Hepatocyte (in vitro differentiated cells): ENCODE measurements around the gene GMDS. TPM values are rescaled to one million over a fixed set of nuclear protein-coding genes. Genes with fewer than 3 reads are reported as not detected.
A peak's percentile ranks its signal among the peaks of the same experiment; 100 is the strongest.

Source experiments
- DNase-seq: peaks from one replicate; pipeline ENCODE4 v3.0.0-alpha.2; 2016; ENCODE audit warnings: low spot score
- H2AFZ ChIP-seq: fragments of 200-600 bp; sonication (generic); 2 replicates; pipeline ENCODE4 v1.6.0; 2016; ENCODE audit warnings: antibody characterized with exemption, mild to moderate bottlenecking
- H3K27ac ChIP-seq: fragments of 200-600 bp; sonication (generic); 2 replicates; pipeline ENCODE4 v1.5.1; 2016; ENCODE audit warnings: mild to moderate bottlenecking
- H3K27me3 ChIP-seq: fragments of 200-600 bp; sonication (generic); 2 replicates; pipeline ENCODE4 v1.6.1; 2016
- H3K36me3 ChIP-seq: fragments of 200-600 bp; sonication (generic); replicated peaks from 2 replicates; pipeline ENCODE4 v1.5.1; 2016; ENCODE audit warnings: low read depth; ENCODE audit not compliant: insufficient read depth
- H3K4me1 ChIP-seq: fragments of 200-600 bp; sonication (generic); 2 replicates; pipeline ENCODE4 v1.5.1; 2016; ENCODE audit warnings: mild to moderate bottlenecking, moderate library complexity; ENCODE audit not compliant: insufficient read depth
- H3K4me2 ChIP-seq: fragments of 200-600 bp; sonication (generic); 2 replicates; pipeline ENCODE4 v1.6.0; 2016
- H3K4me3 ChIP-seq: fragments of 200-600 bp; sonication (generic); 2 replicates; pipeline ENCODE4 v1.5.1; 2016; ENCODE audit warnings: mild to moderate bottlenecking
- H3K79me2 ChIP-seq: fragments of 200-600 bp; sonication (generic); 2 replicates; pipeline ENCODE4 v1.6.0; 2017; ENCODE audit warnings: mild to moderate bottlenecking
- H3K9me2 ChIP-seq: fragments of 200-600 bp; sonication (generic); replicated peaks from 2 replicates; pipeline ENCODE4 v1.6.0; 2017; ENCODE audit warnings: mild to moderate bottlenecking; ENCODE audit not compliant: insufficient read depth
- H3K9me3 ChIP-seq: fragments of 200-600 bp; sonication (generic); 2 replicates; pipeline ENCODE4 v1.5.1; 2016; ENCODE audit warnings: low read depth, mild to moderate bottlenecking
- H4K20me1 ChIP-seq: fragments of 200-600 bp; sonication (generic); 2 replicates; pipeline ENCODE4 v1.6.0; 2016; ENCODE audit warnings: mild to moderate bottlenecking; ENCODE audit not compliant: insufficient read depth, poor library complexity, severe bottlenecking
- EZH2 ChIP-seq: fragments of 200-600 bp; sonication (generic); IDR thresholded peaks from 2 replicates; pipeline ENCODE4 v1.6.1; 2016; ENCODE audit warnings: antibody characterized with exemption, mild to moderate bottlenecking, borderline replicate concordance
- EZH2phosphoT487 ChIP-seq: fragments of 200-600 bp; sonication (generic); IDR thresholded peaks from one replicate; pipeline ENCODE4 v1.6.1; 2018; ENCODE audit warnings: antibody characterized with exemption, mild to moderate bottlenecking, low read depth, moderate library complexity; ENCODE audit not compliant: unreplicated experiment, severe bottlenecking
- WGBS: methylation state at CpG from one replicate; pipeline ENCODE4 v1.1.6; 2016; ENCODE audit warnings: low lambda C conversion rate; ENCODE audit errors: missing lambda C conversion rate; 5-methylcytosine and 5-hydroxymethylcytosine counted together
- polyA plus RNA-seq: library from polyadenylated mRNA; unstranded; fragments of >200 nt; fragmentation: Nextera tagmentation; extraction: Ambion mirVana; gene quantifications from 2 replicates; pipeline ENCODE4 v1.2.1, GENCODE V29; 2016
- total RNA-seq: library from RNA; depleted of rRNA; stranded (reverse); fragments of >200 nt; gene quantifications from 2 replicates; pipeline ENCODE4 v1.2.3, GENCODE V29; 2014
- TF ChIP-seq, protein P1 (sequence below): fragments of 200-600 bp; sonication (generic); IDR thresholded peaks from 2 replicates; pipeline ENCODE4 v1.5.1; 2016; ENCODE audit warnings: antibody characterized with exemption, mild to moderate bottlenecking; ENCODE audit not compliant: poor library complexity

The GMDS gene
- total and polyA plus RNA-seq, 2 experiments from 2014 or later: 20.7 to 32.6 TPM

DNA sequence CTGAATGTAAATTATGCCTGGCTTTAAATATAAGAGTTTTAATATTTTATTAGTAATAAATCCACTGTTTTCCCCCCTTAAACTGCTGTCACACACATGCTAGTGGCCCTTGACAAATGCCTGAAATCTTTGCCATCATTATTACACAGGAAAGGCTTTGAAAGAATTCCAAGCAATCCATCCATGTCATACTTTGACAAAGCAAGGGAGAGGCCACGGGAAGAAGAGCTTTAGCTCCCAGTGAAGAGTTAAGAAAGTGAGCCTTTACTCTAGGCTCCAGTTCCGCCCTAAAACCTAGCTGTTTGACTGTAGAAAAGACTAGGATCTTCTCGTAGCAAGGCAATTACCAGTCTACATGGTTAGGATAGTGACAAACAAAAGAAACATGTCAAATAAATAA, 147.9 kb downstream of the GMDS start:
- 77% methylated on average over 3 of the region's 3 CpGs for WGBS
- no peak overlapping the region for H2AFZ ChIP-seq
- no peaks in the 10 kb centered on the region for H4K20me1 ChIP-seq
- no peaks in the 10 kb centered on the region for H3K36me3 ChIP-seq
- no peaks in the 10 kb centered on the region for H3K9me2 ChIP-seq
- H3K27me3 ChIP-seq: no peaks in the 10 kb centered on the region
- no peak for TF ChIP-seq EZH2
- TF ChIP-seq, protein P1, sequence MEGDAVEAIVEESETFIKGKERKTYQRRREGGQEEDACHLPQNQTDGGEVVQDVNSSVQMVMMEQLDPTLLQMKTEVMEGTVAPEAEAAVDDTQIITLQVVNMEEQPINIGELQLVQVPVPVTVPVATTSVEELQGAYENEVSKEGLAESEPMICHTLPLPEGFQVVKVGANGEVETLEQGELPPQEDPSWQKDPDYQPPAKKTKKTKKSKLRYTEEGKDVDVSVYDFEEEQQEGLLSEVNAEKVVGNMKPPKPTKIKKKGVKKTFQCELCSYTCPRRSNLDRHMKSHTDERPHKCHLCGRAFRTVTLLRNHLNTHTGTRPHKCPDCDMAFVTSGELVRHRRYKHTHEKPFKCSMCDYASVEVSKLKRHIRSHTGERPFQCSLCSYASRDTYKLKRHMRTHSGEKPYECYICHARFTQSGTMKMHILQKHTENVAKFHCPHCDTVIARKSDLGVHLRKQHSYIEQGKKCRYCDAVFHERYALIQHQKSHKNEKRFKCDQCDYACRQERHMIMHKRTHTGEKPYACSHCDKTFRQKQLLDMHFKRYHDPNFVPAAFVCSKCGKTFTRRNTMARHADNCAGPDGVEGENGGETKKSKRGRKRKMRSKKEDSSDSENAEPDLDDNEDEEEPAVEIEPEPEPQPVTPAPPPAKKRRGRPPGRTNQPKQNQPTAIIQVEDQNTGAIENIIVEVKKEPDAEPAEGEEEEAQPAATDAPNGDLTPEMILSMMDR: no peak
- TF ChIP-seq EZH2phosphoT487: no peak
- H3K27ac ChIP-seq: no peak overlapping the region
- H3K4me3 ChIP-seq: no peak overlapping the region
- H3K4me2 ChIP-seq: no peak overlapping the region
- H3K79me2 ChIP-seq: no peaks in the 10 kb centered on the region
- no peaks in the 10 kb centered on the region for H3K4me1 ChIP-seq
- no peak for DNase-seq
- H3K9me3 ChIP-seq: no peaks in the 10 kb centered on the region

DNA sequence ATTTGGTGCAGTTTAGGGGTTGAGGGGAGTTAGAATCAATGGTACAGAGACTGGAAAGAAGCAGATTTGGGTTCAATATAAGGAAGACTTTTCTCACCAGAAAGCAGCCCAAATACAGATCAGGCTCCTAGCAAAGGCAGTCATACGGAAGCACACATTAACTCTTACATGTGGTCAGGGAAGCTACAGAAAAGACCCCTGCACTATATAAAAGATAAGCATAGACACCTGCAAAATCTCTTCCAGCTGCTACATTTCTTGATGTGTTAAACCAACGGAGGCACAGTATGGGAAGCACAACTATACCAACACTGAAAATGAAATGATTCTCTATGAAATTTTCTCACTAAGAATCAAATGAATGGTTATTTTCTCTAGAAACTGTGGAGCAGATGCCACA, 150.8 kb downstream of the GMDS start:
- 89% methylated on average over 2 of the region's 2 CpGs for WGBS
- no peaks in the 10 kb centered on the region for H3K79me2 ChIP-seq
- no peaks in the 10 kb centered on the region for H3K27me3 ChIP-seq
- TF ChIP-seq, protein P1: no peak
- no peak for TF ChIP-seq EZH2
- TF ChIP-seq EZH2phosphoT487: no peak
- DNase-seq: no peak
- no peaks in the 10 kb centered on the region for H4K20me1 ChIP-seq
- no peaks in the 10 kb centered on the region for H3K36me3 ChIP-seq
- no peaks in the 10 kb centered on the region for H3K9me2 ChIP-seq
- H3K4me3 ChIP-seq: no peak overlapping the region
- H3K4me2 ChIP-seq: no peak overlapping the region
- no peaks in the 10 kb centered on the region for H3K4me1 ChIP-seq
- no peaks in the 10 kb centered on the region for H3K9me3 ChIP-seq
- H2AFZ ChIP-seq: no peak overlapping the region
- H3K27ac ChIP-seq: no peak overlapping the region

DNA sequence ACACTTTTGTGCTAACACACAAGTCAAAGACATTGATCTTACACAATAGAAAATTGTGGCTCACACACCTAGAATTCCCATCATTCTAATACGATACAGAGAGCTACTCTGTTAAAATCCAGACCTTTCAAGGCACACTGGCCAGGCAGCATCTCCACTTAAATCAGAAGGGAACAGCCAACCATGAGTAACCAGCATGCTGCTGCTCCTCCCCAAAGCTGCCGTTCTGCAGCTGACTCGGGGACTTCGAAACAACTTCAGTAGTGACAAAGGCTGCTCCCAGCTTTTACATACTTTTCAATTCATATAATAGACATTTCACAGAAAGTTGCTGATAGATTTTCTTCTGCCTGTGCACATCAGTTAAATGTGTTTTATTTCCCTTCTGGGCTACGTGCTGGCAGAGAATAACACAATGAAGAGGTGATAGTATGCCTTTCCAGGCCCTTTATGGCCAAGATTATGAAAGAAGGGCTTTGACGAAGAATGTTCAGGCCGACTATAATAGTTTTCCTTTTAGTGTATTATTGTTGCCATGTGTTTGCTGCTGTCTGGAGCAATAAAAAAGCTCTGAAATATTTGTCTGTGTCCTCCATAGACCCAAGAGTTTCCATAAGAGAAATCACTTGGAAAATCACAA, 159.0 kb downstream of the GMDS start:
- TF ChIP-seq, protein P1: no peak
- TF ChIP-seq EZH2phosphoT487 (no peak), EZH2 (no peak)
- Histone ChIP-seq H3K4me2 (peak overlapping the region; percentile 43), H4K20me1 (no peaks in the 10 kb centered on the region), H3K27ac (no peak overlapping the region), H3K27me3 (no peaks in the 10 kb centered on the region), H2AFZ (no peak overlapping the region), H3K9me2 (no peaks in the 10 kb centered on the region), H3K79me2 (no peaks in the 10 kb centered on the region), H3K9me3 (no peaks in the 10 kb centered on the region), H3K4me1 (no peaks in the 10 kb centered on the region), H3K4me3 (no peak overlapping the region), H3K36me3 (no peaks in the 10 kb centered on the region)
- 56% methylated on average over 7 of the region's 7 CpGs for WGBS
- DNase-seq: no peak

DNA sequence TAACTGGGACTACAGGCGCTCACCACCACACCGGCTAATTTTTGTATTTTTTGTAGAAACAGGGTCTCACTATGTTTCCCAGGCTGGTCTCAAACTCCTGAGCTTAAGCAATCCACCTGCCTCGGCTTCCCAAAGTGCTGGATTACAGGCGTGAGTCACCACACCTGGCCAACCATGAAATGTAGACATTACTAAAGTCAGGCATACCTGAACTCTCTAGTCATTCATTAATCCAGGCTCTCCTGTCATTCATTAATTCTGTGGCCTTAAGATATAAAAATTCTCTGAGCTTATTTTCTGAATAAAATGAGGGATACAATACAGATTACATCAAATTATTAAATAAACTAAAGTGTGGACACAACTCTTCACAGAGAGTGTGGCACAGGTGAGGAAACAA, 159.7 kb downstream of the GMDS start:
- DNase-seq: no peak
- Histone ChIP-seq H3K36me3 (no peaks in the 10 kb centered on the region), H3K4me1 (no peaks in the 10 kb centered on the region), H3K9me3 (no peaks in the 10 kb centered on the region), H4K20me1 (no peaks in the 10 kb centered on the region), H3K27ac (no peak overlapping the region), H2AFZ (no peak overlapping the region), H3K9me2 (no peaks in the 10 kb centered on the region), H3K4me3 (no peak overlapping the region), H3K27me3 (no peaks in the 10 kb centered on the region), H3K4me2 (no peak overlapping the region), H3K79me2 (no peaks in the 10 kb centered on the region)
- TF ChIP-seq, protein P1: no peak
- no peak for TF ChIP-seq EZH2
- TF ChIP-seq EZH2phosphoT487: no peak
- WGBS: 94% methylated on average over 4 of the region's 4 CpGs
